Amniotic epithelial cell (primary cell): ENCODE data around the gene DCLK1.

ENCODE experiments used
- DNase-seq: peaks from one replicate; pipeline ENCODE4 v3.0.0-alpha.2; 2010; ENCODE audit warnings: low read depth

Gene DCLK1

GRCh38 chr13:35892837-35893814 is 238.1 kb downstream of the DCLK1 start:
- DNase-seq, result no peak

- DNase-seq, result peak; percentile 39
These were observed 239.4 kb downstream of the DCLK1 start for GRCh38 chr13:35891507-35892441.

- no peak for DNase-seq
These were observed 241.6 kb downstream of the DCLK1 start for GRCh38 chr13:35889560-35889959.

- DNase-seq, result no peak
These were observed 242.2 kb downstream of the DCLK1 start for GRCh38 chr13:35888981-35889380.

GRCh38 chr13:35888457-35888883 is 242.7 kb downstream of the DCLK1 start:
- peak; percentile 18 for DNase-seq

- DNase-seq, result no peak
These were observed 244.0 kb downstream of the DCLK1 start for GRCh38 chr13:35887115-35887666.

- DNase-seq, result no peak
These were observed 244.7 kb downstream of the DCLK1 start for GRCh38 chr13:35886332-35887114.

- DNase-seq, result no peak
These were observed 246.9 kb downstream of the DCLK1 start for GRCh38 chr13:35884211-35884760.

GRCh38 chr13:35882722-35883497 is 248.3 kb downstream of the DCLK1 start:
- no peak for DNase-seq

GRCh38 chr13:35881360-35881759 is 249.8 kb downstream of the DCLK1 start:
- DNase-seq, result no peak

- DNase-seq, result no peak
These were observed 252.1 kb downstream of the DCLK1 start for GRCh38 chr13:35879111-35879510.

GRCh38 chr13:35876601-35877000 is 254.6 kb downstream of the DCLK1 start:
- no peak for DNase-seq

GRCh38 chr13:35874704-35875103 is 256.5 kb downstream of the DCLK1 start:
- DNase-seq, result no peak

GRCh38 chr13:35872369-35872768 is 258.8 kb downstream of the DCLK1 start:
- no peak for DNase-seq

GRCh38 chr13:35871561-35871960 is 259.6 kb downstream of the DCLK1 start:
- no peak for DNase-seq

GRCh38 chr13:35866801-35867200 is 264.4 kb downstream of the DCLK1 start:
- DNase-seq, result no peak

- no peak for DNase-seq
These were observed 265.6 kb downstream of the DCLK1 start for GRCh38 chr13:35865341-35866240.

GRCh38 chr13:35860661-35861060 is 270.5 kb downstream of the DCLK1 start:
- peak; percentile 22 for DNase-seq

- no peak for DNase-seq
These were observed 271.2 kb downstream of the DCLK1 start for GRCh38 chr13:35859981-35860380.
